ENCODE results near the gene KCNJ4.
"Not testable (repeated sequence)": the region's sequence is repeated elsewhere in the genome, so short reads cannot be mapped to it uniquely, and the experiment has no call there.

KCNJ4 gene

GRCh38 chr22:38403812-38404211 is 51.2 kb downstream of the KCNJ4 start:
- H3K79me1 ChIP-seq (ENCODE audit: low read length), result no peaks in the 10 kb centered on the region
- no peak overlapping the region for H3K18ac ChIP-seq (ENCODE audit: low read length)
- no peak overlapping the region for H3K14ac ChIP-seq (ENCODE audit: low read length)
- H3K23ac ChIP-seq (ENCODE audit: low read length), result no peak overlapping the region
- H3K4me1 ChIP-seq (ENCODE audit: control insufficient read depth in 1 of 2, insufficient read depth in 2 of 2, low read length in 2 of 2), result no peaks in the 10 kb centered on the region
- no peak overlapping the region for H2AFZ ChIP-seq (ENCODE audit: insufficient read depth, low read length, poor library complexity)
- no peak overlapping the region for H3K4me3 ChIP-seq (ENCODE audit: low read depth, low read length)
- no peaks in the 10 kb centered on the region for H3K27me3 ChIP-seq (ENCODE audit: insufficient read depth, low read length)
- H2AK5ac ChIP-seq (ENCODE audit: low read length), result no peak overlapping the region
- H2BK120ac ChIP-seq (ENCODE audit: insufficient read depth, low read length, poor library complexity), result no peak overlapping the region
- H2BK12ac ChIP-seq (ENCODE audit: low read length), result no peak overlapping the region
- no peak for DNase-seq
- WGBS (ENCODE audit: extremely low coverage, insufficient coverage, insufficient read length), result no CpG with 5 or more reads among the region's 8 CpGs
- H3K4me2 ChIP-seq (ENCODE audit: low read length), result no peak overlapping the region
- no peak overlapping the region for H2BK5ac ChIP-seq (ENCODE audit: low read depth, low read length, poor library complexity)
- H3K9ac ChIP-seq (ENCODE audit: low read length), result no peak overlapping the region
- no peak overlapping the region for H3K4ac ChIP-seq (ENCODE audit: low read depth, low read length)
- no peaks in the 10 kb centered on the region for H3K9me3 ChIP-seq (ENCODE audit: insufficient read depth, low read depth, low read length)
- no peak overlapping the region for H3K27ac ChIP-seq (ENCODE audit: low read depth, low read length)
- no peaks in the 10 kb centered on the region for H3K36me3 ChIP-seq (ENCODE audit: control insufficient read depth in 1 of 2, insufficient read depth in 2 of 2, low read length in 2 of 2)
- no peak overlapping the region for H4K8ac ChIP-seq (ENCODE audit: low read depth, low read length)
- no peak overlapping the region for H4K91ac ChIP-seq (ENCODE audit: low read depth, low read length)
- H4K12ac ChIP-seq (ENCODE audit: low read depth, low read length), result no peak overlapping the region
- H3K79me2 ChIP-seq (ENCODE audit: control insufficient read depth, insufficient read depth, low read length, poor library complexity), result no peaks in the 10 kb centered on the region

GRCh38 chr22:38402204-38402603 is 52.8 kb downstream of the KCNJ4 start:
- H3K23ac ChIP-seq (ENCODE audit: low read length), result no peak overlapping the region
- no peak overlapping the region for H2AK5ac ChIP-seq (ENCODE audit: low read length)
- H2BK12ac ChIP-seq (ENCODE audit: low read length), result no peak overlapping the region
- no peaks in the 10 kb centered on the region for H3K9me3 ChIP-seq (ENCODE audit: insufficient read depth, low read depth, low read length)
- no peak overlapping the region for H3K9ac ChIP-seq (ENCODE audit: low read length)
- WGBS (ENCODE audit: extremely low coverage, insufficient coverage, insufficient read length), result no CpG with 5 or more reads among the region's 12 CpGs
- H2BK5ac ChIP-seq (ENCODE audit: low read depth, low read length, poor library complexity), result no peak overlapping the region
- peaks cover 7% of the 10 kb centered on the region for H3K79me2 ChIP-seq (ENCODE audit: control insufficient read depth, insufficient read depth, low read length, poor library complexity)
- no peak overlapping the region for H3K27ac ChIP-seq (ENCODE audit: low read depth, low read length)
- H3K36me3 ChIP-seq (ENCODE audit: control insufficient read depth in 1 of 2, insufficient read depth in 2 of 2, low read length in 2 of 2), result no peaks in the 10 kb centered on the region
- H3K18ac ChIP-seq (ENCODE audit: low read length), result no peak overlapping the region
- no peak overlapping the region for H4K12ac ChIP-seq (ENCODE audit: low read depth, low read length)
- peaks cover 6% of the 10 kb centered on the region for H3K79me1 ChIP-seq (ENCODE audit: low read length)
- no peaks in the 10 kb centered on the region for H3K27me3 ChIP-seq (ENCODE audit: insufficient read depth, low read length)
- H3K14ac ChIP-seq (ENCODE audit: low read length), result no peak overlapping the region
- no peak overlapping the region for H2BK120ac ChIP-seq (ENCODE audit: insufficient read depth, low read length, poor library complexity)
- H3K4ac ChIP-seq (ENCODE audit: low read depth, low read length), result no peak overlapping the region
- H4K91ac ChIP-seq (ENCODE audit: low read depth, low read length), result no peak overlapping the region
- no peak for DNase-seq
- H3K4me2 ChIP-seq (ENCODE audit: low read length), result no peak overlapping the region
- no peaks in the 10 kb centered on the region for H3K4me1 ChIP-seq (ENCODE audit: control insufficient read depth in 1 of 2, insufficient read depth in 2 of 2, low read length in 2 of 2)
- no peak overlapping the region for H2AFZ ChIP-seq (ENCODE audit: insufficient read depth, low read length, poor library complexity)
- H3K4me3 ChIP-seq (ENCODE audit: low read depth, low read length), result no peak overlapping the region
- H4K8ac ChIP-seq (ENCODE audit: low read depth, low read length), result no peak overlapping the region

- Histone ChIP-seq H2AFZ (ENCODE audit: insufficient read depth, low read length, poor library complexity) (no peak overlapping the region), H3K4me1 (ENCODE audit: control insufficient read depth in 1 of 2, insufficient read depth in 2 of 2, low read length in 2 of 2) (peaks cover 3% of the 10 kb centered on the region in 2 experiments), H2BK12ac (ENCODE audit: low read length) (no peak overlapping the region), H3K18ac (ENCODE audit: low read length) (no peak overlapping the region), H3K9ac (ENCODE audit: low read length) (no peak overlapping the region), H4K12ac (ENCODE audit: low read depth, low read length) (no peak overlapping the region), H3K4me3 (ENCODE audit: low read depth, low read length) (no peak overlapping the region), H3K27ac (ENCODE audit: low read depth, low read length) (no peak overlapping the region), H2BK120ac (ENCODE audit: insufficient read depth, low read length, poor library complexity) (no peak overlapping the region), H3K36me3 (ENCODE audit: control insufficient read depth in 1 of 2, insufficient read depth in 2 of 2, low read length in 2 of 2) (no peaks in the 10 kb centered on the region), H3K79me2 (ENCODE audit: control insufficient read depth, insufficient read depth, low read length, poor library complexity) (peaks cover 11% of the 10 kb centered on the region), H3K9me3 (ENCODE audit: insufficient read depth, low read depth, low read length) (no peaks in the 10 kb centered on the region), H4K91ac (ENCODE audit: low read depth, low read length) (no peak overlapping the region), H3K27me3 (ENCODE audit: insufficient read depth, low read length) (no peaks in the 10 kb centered on the region), H4K8ac (ENCODE audit: low read depth, low read length) (no peak overlapping the region), H3K79me1 (ENCODE audit: low read length) (peaks cover 9% of the 10 kb centered on the region), H3K4me2 (ENCODE audit: low read length) (no peak overlapping the region), H3K4ac (ENCODE audit: low read depth, low read length) (no peak overlapping the region), H2AK5ac (ENCODE audit: low read length) (no peak overlapping the region), H3K14ac (ENCODE audit: low read length) (no peak overlapping the region), H2BK5ac (ENCODE audit: low read depth, low read length, poor library complexity) (no peak overlapping the region), H3K23ac (ENCODE audit: low read length) (no peak overlapping the region)
- WGBS (ENCODE audit: extremely low coverage, insufficient coverage, insufficient read length), result no CpG with 5 or more reads among the region's 9 CpGs
- no peak for DNase-seq
These were observed 53.5 kb downstream of the KCNJ4 start for GRCh38 chr22:38401336-38402084.

GRCh38 chr22:38400256-38400655 is 54.7 kb downstream of the KCNJ4 start:
- H3K27ac ChIP-seq (ENCODE audit: low read depth, low read length); H3K18ac ChIP-seq (ENCODE audit: low read length); H3K79me1 ChIP-seq (ENCODE audit: low read length); H3K23ac ChIP-seq (ENCODE audit: low read length); H3K4me1 ChIP-seq (ENCODE audit: control insufficient read depth in 1 of 2, insufficient read depth in 2 of 2, low read length in 2 of 2); H3K27me3 ChIP-seq (ENCODE audit: insufficient read depth, low read length); H3K4me2 ChIP-seq (ENCODE audit: low read length); H2AFZ ChIP-seq (ENCODE audit: insufficient read depth, low read length, poor library complexity); H2BK12ac ChIP-seq (ENCODE audit: low read length); H4K8ac ChIP-seq (ENCODE audit: low read depth, low read length); H2AK5ac ChIP-seq (ENCODE audit: low read length); H3K14ac ChIP-seq (ENCODE audit: low read length); H2BK120ac ChIP-seq (ENCODE audit: insufficient read depth, low read length, poor library complexity); H3K36me3 ChIP-seq (ENCODE audit: control insufficient read depth in 1 of 2, insufficient read depth in 2 of 2, low read length in 2 of 2); H3K9me3 ChIP-seq (ENCODE audit: insufficient read depth, low read depth, low read length); H3K4me3 ChIP-seq (ENCODE audit: low read depth, low read length); DNase-seq; H4K91ac ChIP-seq (ENCODE audit: low read depth, low read length); H2BK5ac ChIP-seq (ENCODE audit: low read depth, low read length, poor library complexity); H3K9ac ChIP-seq (ENCODE audit: low read length); H4K12ac ChIP-seq (ENCODE audit: low read depth, low read length); H3K4ac ChIP-seq (ENCODE audit: low read depth, low read length): not testable (repeated sequence)
- H3K79me2 ChIP-seq (ENCODE audit: control insufficient read depth, insufficient read depth, low read length, poor library complexity), result peaks cover 11% of the 10 kb centered on the region
- WGBS (ENCODE audit: extremely low coverage, insufficient coverage, insufficient read length), result no CpG with 5 or more reads among the region's 2 CpGs

Data from trophoblast cell (in vitro differentiated cells and primary cell).